SU-DHL-6 (cell line): ENCODE results near the gene RGCC.

Source experiments
- H2AFZ ChIP-seq: fragments of 200-600 bp; sonication (generic); 2 replicates; pipeline ENCODE4 v1.6.1; 2014; ENCODE audit warnings: low read depth, mild to moderate bottlenecking, moderate library complexity, mixed read lengths, antibody characterized with exemption, low read length; ENCODE audit not compliant: severe bottlenecking
- H3F3A ChIP-seq: fragments of 200-600 bp; shearing (Covaris generic); 2 replicates; pipeline ENCODE4 v1.6.0; 2016; ENCODE audit warnings: antibody characterized with exemption, mild to moderate bottlenecking; ENCODE audit not compliant: insufficient read depth
- H3K27ac ChIP-seq: fragments of 200-600 bp; sonication (generic); 2 replicates; pipeline ENCODE4 v1.5.1; 2016; ENCODE audit warnings: low read depth, mild to moderate bottlenecking, low read length, moderate library complexity, mixed read lengths
- H3K27me3 ChIP-seq: fragments of 200-600 bp; sonication (generic), shearing (Covaris generic); 2 replicates; pipeline ENCODE4 v1.6.0; 2014; ENCODE audit warnings: mild to moderate bottlenecking, low read length
- H3K36me3 ChIP-seq: fragments of 200-600 bp; sonication (generic); 2 replicates; pipeline ENCODE4 v1.6.1; 2014; ENCODE audit warnings: mild to moderate bottlenecking, low read length, mixed read lengths
- H3K4me2 ChIP-seq: fragments of 300-600, 200-600 bp; shearing (Covaris generic), sonication (generic); 2 replicates; pipeline ENCODE4 v1.6.0; 2014; ENCODE audit warnings: low read length, low read depth, mild to moderate bottlenecking; ENCODE audit not compliant: poor library complexity, severe bottlenecking
- H3K4me3 ChIP-seq: fragments of 200-600 bp; sonication (generic); 2 replicates; pipeline ENCODE4 v1.5.1; 2014; ENCODE audit warnings: antibody characterized with exemption, low read length, mild to moderate bottlenecking, mixed read lengths; ENCODE audit not compliant: insufficient read depth, poor library complexity, severe bottlenecking
- H3K79me2 ChIP-seq: fragments of 200-600 bp; sonication (generic); 2 replicates; pipeline ENCODE4 v1.6.1; 2014; ENCODE audit warnings: mild to moderate bottlenecking, low read length, moderate library complexity; ENCODE audit not compliant: insufficient read depth
- H3K9ac ChIP-seq: fragments of 200-600 bp; sonication (generic); 2 replicates; pipeline ENCODE4 v1.7.0; 2014; ENCODE audit warnings: mild to moderate bottlenecking, low read length
- H3K9me2 ChIP-seq: fragments of 200-600 bp; sonication (generic); replicated peaks from 2 replicates; pipeline ENCODE4 v1.6.1; 2014; ENCODE audit warnings: low read length; ENCODE audit not compliant: insufficient read depth
- H3K9me3 ChIP-seq: fragments of 200-600 bp; sonication (generic); 2 replicates; pipeline ENCODE4 v1.6.1; 2014; ENCODE audit warnings: low read length, mixed read lengths; ENCODE audit not compliant: insufficient read depth
- H4K20me1 ChIP-seq: fragments of 200-600 bp; sonication (generic); 2 replicates; pipeline ENCODE4 v1.6.1; 2014; ENCODE audit warnings: low read depth, mild to moderate bottlenecking, antibody characterized with exemption, low read length, moderate library complexity, mixed read lengths
- CTCF ChIP-seq: fragments of 200-600 bp; sonication (generic); IDR thresholded peaks from one replicate; pipeline ENCODE4 v1.5.1; 2017; ENCODE audit warnings: antibody characterized with exemption, mild to moderate bottlenecking, low read length, moderate library complexity; ENCODE audit not compliant: insufficient read depth, poor library complexity, severe bottlenecking
- EZH2phosphoT487 ChIP-seq: fragments of 200-600 bp; sonication (generic), shearing (Covaris generic); conservative IDR thresholded peaks from 2 replicates; pipeline ENCODE4 v1.6.1; 2018; ENCODE audit warnings: mild to moderate bottlenecking, antibody characterized with exemption, low read length, moderate library complexity, mixed read lengths

RGCC gene

GRCh38 chr13:41468631-41469030 is 11.3 kb downstream of the RGCC start:
- Histone ChIP-seq H3K9me2 (no peaks in the 10 kb centered on the region), H3K4me3 (no peak overlapping the region), H3K27ac (no peak overlapping the region)

DNA sequence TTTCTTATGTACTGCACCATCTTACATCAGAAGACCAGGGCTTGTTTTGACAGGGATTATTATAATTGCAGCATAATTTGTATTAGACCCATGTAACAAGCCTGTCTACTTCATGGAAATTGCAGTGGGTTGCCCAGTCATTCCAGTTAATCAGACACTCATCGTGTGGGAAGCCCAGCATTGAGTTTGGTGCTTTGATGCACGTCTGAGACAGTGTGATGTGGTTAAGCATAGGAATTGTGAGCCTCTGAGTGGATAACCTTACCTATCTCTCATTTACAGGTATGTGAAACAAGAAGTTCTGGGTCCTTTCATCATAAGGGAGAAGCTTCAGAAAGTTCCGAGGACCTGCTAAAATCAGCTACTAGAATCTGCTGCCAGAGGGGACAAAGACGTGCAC is 12.8 kb downstream of the RGCC start:
- Histone ChIP-seq H3K27me3 (no peaks in the 10 kb centered on the region), H3K79me2 (peaks cover 4% of the 10 kb centered on the region; the same call in 1 of the 2 replicates), H3K9ac (no peak overlapping the region), H3K27ac (peak overlapping the region; percentile 2; the same call in 1 of the 2 replicates), H3K9me3 (no peaks in the 10 kb centered on the region), H3K4me3 (no peak overlapping the region), H3F3A (peaks cover 46% of the 10 kb centered on the region), H3K9me2 (no peaks in the 10 kb centered on the region), H3K36me3 (peaks cover 51% of the 10 kb centered on the region), H4K20me1 (no peaks in the 10 kb centered on the region), H2AFZ (no peak overlapping the region), H3K4me2 (no peak overlapping the region)
- TF ChIP-seq CTCF: no peak
- no peak for TF ChIP-seq EZH2phosphoT487

More at GRCh38 chr13:41468631-41469030, 11.3 kb downstream of the RGCC start:
- Histone ChIP-seq H3K79me2 (peaks cover 18% of the 10 kb centered on the region), H3F3A (peaks cover 60% of the 10 kb centered on the region), H4K20me1 (no peaks in the 10 kb centered on the region), H3K4me2 (no peak overlapping the region), H3K36me3 (peaks cover 51% of the 10 kb centered on the region), H2AFZ (no peak overlapping the region), H3K9me3 (no peaks in the 10 kb centered on the region), H3K27me3 (no peaks in the 10 kb centered on the region), H3K9ac (no peak overlapping the region)
- TF ChIP-seq EZH2phosphoT487 (no peak), CTCF (no peak)

GRCh38 chr13:41471785-41472184 is 14.4 kb downstream of the RGCC start:
- TF ChIP-seq EZH2phosphoT487 (no peak), CTCF (no peak)

More at GRCh38 chr13:41471785-41472184, 14.4 kb downstream of the RGCC start:
- Histone ChIP-seq H4K20me1 (no peaks in the 10 kb centered on the region), H3F3A (peaks cover 38% of the 10 kb centered on the region), H3K4me2 (no peak overlapping the region), H3K9me2 (no peaks in the 10 kb centered on the region), H3K79me2 (no peaks in the 10 kb centered on the region), H2AFZ (no peak overlapping the region), H3K27me3 (no peaks in the 10 kb centered on the region), H3K36me3 (peaks cover 49% of the 10 kb centered on the region), H3K9me3 (no peaks in the 10 kb centered on the region), H3K4me3 (no peak overlapping the region), H3K9ac (no peak overlapping the region), H3K27ac (no peak overlapping the region)
